ENCODE measurements around the gene MAZ.

- no peak for TF ChIP-seq POLR2A (IDR thresholded peaks at IDR 0.05)
- TF ChIP-seq POLR2AphosphoS5 (IDR thresholded peaks at IDR 0.05) = no peak
Observed at GRCh38 chr16:29850998-29851397, 44.7 kb downstream of the MAZ start.

Data from suprapubic skin (tissue), 4 donors.